PC-9 (cell line): ENCODE results near the gene MACROD2. TPM values are rescaled to one million over a fixed set of nuclear protein-coding genes. Genes with fewer than 3 reads are reported as not detected.

Experiments
- BruUV-seq: library from RNA; stranded (reverse); fragments of 400-500 nt; replicated peaks from 2 replicates; lab custom pipeline; 2021; lab: Mats Ljungman, UMichigan
- CTCF ChIA-PET: fragments of 300-600 bp; sonication (Branson Sonifier 250); formaldehyde crosslinking; loops from one replicate; lab custom pipeline; 2022; ENCODE audit warnings: antibody characterized with exemption; lab: Charles Lee
- POLR2A ChIA-PET: fragments of 300-600 bp; sonication (Branson Sonifier 250); formaldehyde crosslinking; loops from one replicate; lab custom pipeline; 2022; ENCODE audit warnings: antibody characterized with exemption; ENCODE audit not compliant: unreplicated experiment; lab: Charles Lee
- DNase-seq, 2 experiments: peaks; one replicate each; pipeline versions ENCODE4 v3.0.0 to v3.0.0-alpha.2; 2015 to 2022; ENCODE audit warnings: mixed read lengths in 1 of 2
- H2AFZ ChIP-seq: fragments of 200-600 bp; sonication (generic); 2 replicates; pipeline ENCODE4 v1.8.1; 2017; ENCODE audit warnings: antibody characterized with exemption
- H3F3A ChIP-seq: fragments of 200-600 bp; sonication (generic); 2 replicates; pipeline ENCODE4 v1.8.1; 2017; ENCODE audit warnings: antibody characterized with exemption, mild to moderate bottlenecking, low read depth; ENCODE audit not compliant: insufficient read depth
- H3K27ac ChIP-seq: fragments of 200-600 bp; sonication (generic); 2 replicates; pipeline ENCODE4 v1.6.1; 2016; ENCODE audit warnings: mixed run types
- H3K27me3 ChIP-seq: fragments of 200-600 bp; sonication (generic); 2 replicates; pipeline ENCODE4 v1.6.1; 2016; ENCODE audit warnings: low read depth, mixed run types; ENCODE audit not compliant: insufficient read depth
- H3K36me3 ChIP-seq: fragments of 200-600 bp; sonication (generic); 2 replicates; pipeline ENCODE4 v1.6.1; 2016; ENCODE audit warnings: low read depth, mixed run types
- H3K4me1 ChIP-seq: fragments of 200-600 bp; sonication (generic); replicated peaks from 2 replicates; pipeline ENCODE4 v1.6.1; 2016; ENCODE audit warnings: mixed run types; ENCODE audit not compliant: insufficient read depth
- H3K4me2 ChIP-seq: fragments of 200-600 bp; sonication (generic); 2 replicates; pipeline ENCODE4 v1.6.1; 2017; ENCODE audit warnings: mixed run types
- H3K4me3 ChIP-seq: fragments of 200-600 bp; sonication (generic); 2 replicates; pipeline ENCODE4 v1.6.1; 2016; ENCODE audit warnings: mixed run types
- H3K79me2 ChIP-seq: fragments of 200-600 bp; sonication (generic); 2 replicates; pipeline ENCODE4 v1.6.1; 2017; ENCODE audit warnings: low read depth, mixed run types
- H3K9me2 ChIP-seq: fragments of 200-600 bp; sonication (generic); 2 replicates; pipeline ENCODE4 v1.8.1; 2017; ENCODE audit warnings: mild to moderate bottlenecking; ENCODE audit not compliant: insufficient read depth
- H3K9me3 ChIP-seq: fragments of 200-600 bp; sonication (generic); 2 replicates; pipeline ENCODE4 v1.8.1; 2016; ENCODE audit warnings: low read depth; ENCODE audit not compliant: insufficient read depth
- H4K20me1 ChIP-seq: fragments of 200-600 bp; sonication (generic); 2 replicates; pipeline ENCODE4 v1.8.1; 2017; ENCODE audit not compliant: insufficient read depth
- CTCF ChIP-seq: fragments of 200-600 bp; sonication (generic); conservative IDR thresholded peaks from 2 replicates; pipeline ENCODE4 v1.6.1; 2017; ENCODE audit warnings: mixed run types, antibody characterized with exemption, mild to moderate bottlenecking, moderate library complexity
- EZH2 ChIP-seq: fragments of 200-600 bp; sonication (generic); IDR thresholded peaks from 2 replicates; pipeline ENCODE4 v1.8.0; 2017; ENCODE audit warnings: antibody characterized with exemption, low read depth
- intact Hi-C: fragments of 100-400 bp; cut with micrococcal nuclease; formaldehyde crosslinking; loops from one replicate; pipeline ENCODE4 v1.10.0; 2022; ENCODE audit not compliant: unreplicated experiment
- total RNA-seq: library from RNA; stranded (reverse); gene quantifications from 2 replicates; pipeline ENCODE4 v1.2.3, GENCODE V29; 2021

The MACROD2 gene
- total RNA-seq, 1 experiment from 2014 or later, result 11.4 TPM

GRCh38 chr20:14892782-14893181, 897.5 kb downstream of the MACROD2 start:
- Histone ChIP-seq H3K27ac (no peak overlapping the region), H3K36me3 (no peaks in the 10 kb centered on the region), H3K27me3 (no peaks in the 10 kb centered on the region), H3K79me2 (no peaks in the 10 kb centered on the region), H3K9me3 (no peaks in the 10 kb centered on the region), H4K20me1 (no peaks in the 10 kb centered on the region), H3K4me2 (no peak overlapping the region), H3K4me3 (no peak overlapping the region), H3K4me1 (no peaks in the 10 kb centered on the region), H2AFZ (no peak overlapping the region), H3K9me2 (no peaks in the 10 kb centered on the region), H3F3A (no peaks in the 10 kb centered on the region)
- no TSS peak for BruUV-seq
- CTCF ChIA-PET, result no interaction called here
- intact Hi-C loops, result no loop called here
- DNase-seq, result no peak
- POLR2A ChIA-PET, result no interaction called here
- TF ChIP-seq EZH2, result no peak
- no peak for TF ChIP-seq CTCF

- Histone ChIP-seq H3K4me2 (no peak overlapping the region), H3K4me3 (no peak overlapping the region), H3K9me2 (no peaks in the 10 kb centered on the region), H3K9me3 (no peaks in the 10 kb centered on the region), H2AFZ (no peak overlapping the region), H3K27me3 (no peaks in the 10 kb centered on the region), H3K79me2 (no peaks in the 10 kb centered on the region), H3K4me1 (no peaks in the 10 kb centered on the region), H3K36me3 (no peaks in the 10 kb centered on the region), H3F3A (no peaks in the 10 kb centered on the region), H4K20me1 (no peaks in the 10 kb centered on the region), H3K27ac (no peak overlapping the region)
- ChIA-PET POLR2A (no interaction called here), CTCF (no interaction called here)
- BruUV-seq, result no TSS peak
- intact Hi-C loops, result no loop called here
- no peak for DNase-seq
- no peak for TF ChIP-seq CTCF
- TF ChIP-seq EZH2, result no peak
Measured at GRCh38 chr20:14896569-14896968, 901.3 kb downstream of the MACROD2 start.

GRCh38 chr20:14897608-14898007, 902.3 kb downstream of the MACROD2 start:
- Histone ChIP-seq H3K27ac (no peak overlapping the region), H3K4me2 (no peak overlapping the region), H3F3A (no peaks in the 10 kb centered on the region), H3K4me1 (no peaks in the 10 kb centered on the region), H3K79me2 (no peaks in the 10 kb centered on the region), H3K27me3 (no peaks in the 10 kb centered on the region), H3K4me3 (no peak overlapping the region), H3K9me3 (no peaks in the 10 kb centered on the region), H3K9me2 (no peaks in the 10 kb centered on the region), H4K20me1 (no peaks in the 10 kb centered on the region), H2AFZ (no peak overlapping the region), H3K36me3 (no peaks in the 10 kb centered on the region)
- intact Hi-C loops, result no loop called here
- no peak for DNase-seq
- ChIA-PET CTCF (no interaction called here), POLR2A (no interaction called here)
- TF ChIP-seq EZH2 (no peak), CTCF (no peak)
- BruUV-seq, result no TSS peak
